PFSK-1 (cell line): ENCODE results near the gene ADM5.

Experiments
- FOXP2 ChIP-seq: optimal IDR thresholded peaks from 2 replicates; pipeline ENCODE3; 2011; ENCODE audit warnings: borderline replicate concordance, control low read depth, inconsistent platforms; ENCODE audit not compliant: insufficient read depth; ENCODE audit errors: extremely low read length, extremely low read depth
- POLR2AphosphoS5 ChIP-seq: IDR thresholded peaks from 2 replicates; pipeline ENCODE4 v1.6.1; 2012; ENCODE audit warnings: low read depth, mild to moderate bottlenecking, control low read depth, low read length, moderate library complexity
- REST ChIP-seq, 2 experiments: IDR thresholded peaks; 2 replicates each; pipeline versions ENCODE4 v1.6.1 to v1.8.0; 2011 to 2012; ENCODE audit warnings: low read depth in 2 of 2, low read length in 2 of 2, control low read depth in 1 of 2, inconsistent platforms in 1 of 2, mild to moderate bottlenecking in 1 of 2, moderate library complexity in 1 of 2; ENCODE audit not compliant: insufficient read depth in 1 of 2
- SIN3A ChIP-seq: IDR thresholded peaks from 2 replicates; pipeline ENCODE4 v1.6.1; 2012; ENCODE audit warnings: mild to moderate bottlenecking, low read length, moderate library complexity, borderline replicate concordance; ENCODE audit not compliant: insufficient read depth
- TAF1 ChIP-seq: IDR thresholded peaks from 2 replicates; pipeline ENCODE4 v1.6.1; 2012; ENCODE audit warnings: low read length, control low read depth, borderline replicate concordance; ENCODE audit not compliant: insufficient read depth

ADM5 gene

GRCh38 chr19:49713236-49713845, 23.9 kb downstream of the ADM5 start:
- TF ChIP-seq SIN3A (no peak), TAF1 (no peak), FOXP2 (no peak), REST (IDR thresholded peaks at IDR 0.05; ENCODE audit: insufficient read depth in 1 of 2, low read depth in 2 of 2, low read length in 2 of 2) (no peak), POLR2AphosphoS5 (no peak)

GRCh38 chr19:49716154-49716553, 26.8 kb downstream of the ADM5 start:
- TF ChIP-seq POLR2AphosphoS5, result no peak
- no peak for TF ChIP-seq TAF1
- no peak for TF ChIP-seq REST (IDR thresholded peaks at IDR 0.05; ENCODE audit: insufficient read depth in 1 of 2, low read depth in 2 of 2, low read length in 2 of 2)
- no peak for TF ChIP-seq SIN3A
- no peak for TF ChIP-seq FOXP2

GRCh38 chr19:49718511-49718910, 29.1 kb downstream of the ADM5 start:
- no peak for TF ChIP-seq TAF1
- TF ChIP-seq FOXP2, result no peak
- no peak for TF ChIP-seq POLR2AphosphoS5
- TF ChIP-seq SIN3A, result no peak
- TF ChIP-seq REST (IDR thresholded peaks at IDR 0.05; ENCODE audit: insufficient read depth in 1 of 2, low read depth in 2 of 2, low read length in 2 of 2), result no peak

DNA sequence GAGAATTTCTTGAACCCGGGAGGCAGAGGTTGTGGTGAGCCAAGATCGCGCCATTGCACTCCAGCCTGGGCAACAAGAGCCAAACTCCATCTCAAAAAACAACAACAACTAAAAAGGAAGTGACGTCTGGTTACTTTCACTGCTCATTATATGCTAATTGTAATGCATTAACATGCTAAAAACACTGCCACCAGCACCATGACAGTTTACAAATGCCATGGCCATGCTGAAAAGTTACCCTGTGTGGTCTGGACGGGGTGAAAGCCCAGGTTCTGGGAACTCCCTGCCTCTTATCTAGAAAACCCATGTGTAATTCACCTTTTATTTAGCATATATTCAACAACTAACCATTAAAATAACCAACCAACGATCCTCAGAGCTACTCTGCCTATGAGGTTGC, 29.6 kb downstream of the ADM5 start:
- TF ChIP-seq POLR2AphosphoS5 (no peak), REST (IDR thresholded peaks at IDR 0.05; ENCODE audit: insufficient read depth in 1 of 2, low read depth in 2 of 2, low read length in 2 of 2) (no peak), SIN3A (no peak), FOXP2 (no peak), TAF1 (no peak)
